Measurements from ENCODE around the gene PIEZO2.

PIEZO2 gene

GRCh38 chr18:11021477-11021876 is 127.9 kb downstream of the PIEZO2 start:
- DNase-seq = no peak

GRCh38 chr18:11020877-11021414 is 128.4 kb downstream of the PIEZO2 start:
- DNase-seq = no peak

GRCh38 chr18:11020161-11020853 is 129.1 kb downstream of the PIEZO2 start:
- DNase-seq = no peak

- no peak for DNase-seq
These were observed 129.9 kb downstream of the PIEZO2 start for GRCh38 chr18:11019295-11020105.

GRCh38 chr18:11009869-11010268 is 139.5 kb downstream of the PIEZO2 start:
- DNase-seq = no peak

- no peak for DNase-seq
These were observed 140.2 kb downstream of the PIEZO2 start for GRCh38 chr18:11009147-11009546.

GRCh38 chr18:11008505-11008904 is 140.9 kb downstream of the PIEZO2 start:
- DNase-seq = no peak

GRCh38 chr18:11005528-11005927 is 143.8 kb downstream of the PIEZO2 start:
- DNase-seq = no peak

- DNase-seq = no peak
These were observed 144.4 kb downstream of the PIEZO2 start for GRCh38 chr18:11004951-11005350.

- no peak for DNase-seq
These were observed 145.1 kb downstream of the PIEZO2 start for GRCh38 chr18:11004294-11004693.

GRCh38 chr18:11002796-11003195 is 146.6 kb downstream of the PIEZO2 start:
- no peak for DNase-seq

- no peak for DNase-seq
These were observed 147.1 kb downstream of the PIEZO2 start for GRCh38 chr18:11002277-11002676.

GRCh38 chr18:11000071-11000470 is 149.3 kb downstream of the PIEZO2 start:
- DNase-seq = no peak

GRCh38 chr18:10997885-10998284 is 151.5 kb downstream of the PIEZO2 start:
- DNase-seq = no peak

GRCh38 chr18:10995550-10995949 is 153.8 kb downstream of the PIEZO2 start:
- no peak for DNase-seq

- no peak for DNase-seq
These were observed 159.9 kb downstream of the PIEZO2 start for GRCh38 chr18:10989486-10989885.

- no peak for DNase-seq
These were observed 163.7 kb downstream of the PIEZO2 start for GRCh38 chr18:10985689-10986088.

- no peak for DNase-seq
These were observed 170.0 kb downstream of the PIEZO2 start for GRCh38 chr18:10979411-10979810.

GRCh38 chr18:10977042-10977441 is 172.3 kb downstream of the PIEZO2 start:
- DNase-seq = no peak

- DNase-seq = no peak
These were observed 175.7 kb downstream of the PIEZO2 start for GRCh38 chr18:10973567-10974203.

GRCh38 chr18:10971717-10972116 is 177.7 kb downstream of the PIEZO2 start:
- no peak for DNase-seq

- DNase-seq = no peak
These were observed 184.2 kb downstream of the PIEZO2 start for GRCh38 chr18:10965119-10965518.

GRCh38 chr18:10953672-10954071 is 195.7 kb downstream of the PIEZO2 start:
- no peak for DNase-seq

All from stimulated activated naive CD4-positive, alpha-beta T cell treated with Interleukin-2 at 50 U/mL for 16 hours (primary cell).